Measurements from ENCODE around the gene MYO5B. TPM values are rescaled to one million over a fixed set of nuclear protein-coding genes. Genes with fewer than 3 reads are reported as not detected.

MYO5B gene
- total RNA-seq, 1 donor from 2014 or later: 0.52 TPM

GRCh38 chr18:49865401-49865800 is 329.5 kb downstream of the MYO5B start:
- Histone ChIP-seq H3K4me3 (ENCODE audit: low read length in 3 of 3) (no peak overlapping the region), H3K36me3 (ENCODE audit: control insufficient read depth in 3 of 3, insufficient read depth in 3 of 3, low read length in 3 of 3) (no peaks in the 10 kb centered on the region), H3K27me3 (ENCODE audit: control insufficient read depth in 3 of 3, insufficient read depth in 3 of 3, low read length in 3 of 3) (peaks cover 0 to 6% (median 4%) of the 10 kb centered on the region in 3 donors), H3K27ac (ENCODE audit: low read depth, low read length) (no peak overlapping the region), H3K4me1 (ENCODE audit: control insufficient read depth in 3 of 3, insufficient read depth in 3 of 3, low read length in 3 of 3) (no peaks in the 10 kb centered on the region), H3K9ac (ENCODE audit: low read depth in 1 of 3, low read length in 3 of 3) (no peak overlapping the region), H3K9me3 (ENCODE audit: control insufficient read depth in 3 of 3, low read length in 3 of 3) (no peaks in the 10 kb centered on the region)

GRCh38 chr18:49863769-49864621 is 331.0 kb downstream of the MYO5B start:
- Histone ChIP-seq H3K27ac (ENCODE audit: low read depth, low read length) (no peak overlapping the region), H3K9ac (ENCODE audit: low read depth in 1 of 3, low read length in 3 of 3) (no peak overlapping the region), H3K4me3 (ENCODE audit: low read length in 3 of 3) (no peak overlapping the region), H3K27me3 (ENCODE audit: control insufficient read depth in 3 of 3, insufficient read depth in 3 of 3, low read length in 3 of 3) (peaks cover 0 to 6% (median 4%) of the 10 kb centered on the region in 3 donors), H3K36me3 (ENCODE audit: control insufficient read depth in 3 of 3, insufficient read depth in 3 of 3, low read length in 3 of 3) (no peaks in the 10 kb centered on the region), H3K9me3 (ENCODE audit: control insufficient read depth in 3 of 3, low read length in 3 of 3) (no peaks in the 10 kb centered on the region), H3K4me1 (ENCODE audit: control insufficient read depth in 3 of 3, insufficient read depth in 3 of 3, low read length in 3 of 3) (no peaks in the 10 kb centered on the region)

GRCh38 chr18:49862656-49863385 is 332.1 kb downstream of the MYO5B start:
- Histone ChIP-seq H3K27me3 (ENCODE audit: control insufficient read depth in 3 of 3, insufficient read depth in 3 of 3, low read length in 3 of 3) (peaks cover 0 to 6% (median 4%) of the 10 kb centered on the region in 3 donors), H3K9ac (ENCODE audit: low read depth in 1 of 3, low read length in 3 of 3) (no peak overlapping the region), H3K4me3 (ENCODE audit: low read length in 3 of 3) (no peak overlapping the region), H3K9me3 (ENCODE audit: control insufficient read depth in 3 of 3, low read length in 3 of 3) (no peaks in the 10 kb centered on the region), H3K36me3 (ENCODE audit: control insufficient read depth in 3 of 3, insufficient read depth in 3 of 3, low read length in 3 of 3) (no peaks in the 10 kb centered on the region), H3K4me1 (ENCODE audit: control insufficient read depth in 3 of 3, insufficient read depth in 3 of 3, low read length in 3 of 3) (no peaks in the 10 kb centered on the region), H3K27ac (ENCODE audit: low read depth, low read length) (no peak overlapping the region)

GRCh38 chr18:49861659-49862058 is 333.3 kb downstream of the MYO5B start:
- H3K4me1 ChIP-seq (ENCODE audit: control insufficient read depth in 3 of 3, insufficient read depth in 3 of 3, low read length in 3 of 3): no peaks in the 10 kb centered on the region
- H3K4me3 ChIP-seq (ENCODE audit: low read length in 3 of 3): no peak overlapping the region
- no peak overlapping the region for H3K27ac ChIP-seq (ENCODE audit: low read depth, low read length)
- H3K9ac ChIP-seq (ENCODE audit: low read depth in 1 of 3, low read length in 3 of 3): no peak overlapping the region
- H3K9me3 ChIP-seq (ENCODE audit: control insufficient read depth in 3 of 3, low read length in 3 of 3): no peaks in the 10 kb centered on the region
- H3K36me3 ChIP-seq (ENCODE audit: control insufficient read depth in 3 of 3, insufficient read depth in 3 of 3, low read length in 3 of 3): no peaks in the 10 kb centered on the region
- H3K27me3 ChIP-seq (ENCODE audit: control insufficient read depth in 3 of 3, insufficient read depth in 3 of 3, low read length in 3 of 3): peaks cover 0 to 6% (median 4%) of the 10 kb centered on the region in 3 donors

GRCh38 chr18:49859725-49860124 is 335.2 kb downstream of the MYO5B start:
- Histone ChIP-seq H3K4me3 (ENCODE audit: low read length in 3 of 3) (no peak overlapping the region), H3K27me3 (ENCODE audit: control insufficient read depth in 3 of 3, insufficient read depth in 3 of 3, low read length in 3 of 3) (peaks cover 0 to 6% (median 4%) of the 10 kb centered on the region in 3 donors), H3K9ac (ENCODE audit: low read depth in 1 of 3, low read length in 3 of 3) (no peak overlapping the region), H3K9me3 (ENCODE audit: control insufficient read depth in 3 of 3, low read length in 3 of 3) (no peaks in the 10 kb centered on the region), H3K4me1 (ENCODE audit: control insufficient read depth in 3 of 3, insufficient read depth in 3 of 3, low read length in 3 of 3) (no peaks in the 10 kb centered on the region), H3K36me3 (ENCODE audit: control insufficient read depth in 3 of 3, insufficient read depth in 3 of 3, low read length in 3 of 3) (no peaks in the 10 kb centered on the region), H3K27ac (ENCODE audit: low read depth, low read length) (no peak overlapping the region)

GRCh38 chr18:49859021-49859359 is 336.0 kb downstream of the MYO5B start:
- Histone ChIP-seq H3K4me3 (ENCODE audit: low read length in 3 of 3) (no peak overlapping the region), H3K27ac (ENCODE audit: low read depth, low read length) (no peak overlapping the region), H3K4me1 (ENCODE audit: control insufficient read depth in 3 of 3, insufficient read depth in 3 of 3, low read length in 3 of 3) (no peaks in the 10 kb centered on the region), H3K9me3 (ENCODE audit: control insufficient read depth in 3 of 3, low read length in 3 of 3) (no peaks in the 10 kb centered on the region), H3K27me3 (ENCODE audit: control insufficient read depth in 3 of 3, insufficient read depth in 3 of 3, low read length in 3 of 3) (peaks cover 0 to 4% (median 3%) of the 10 kb centered on the region in 3 donors), H3K9ac (ENCODE audit: low read depth in 1 of 3, low read length in 3 of 3) (no peak overlapping the region), H3K36me3 (ENCODE audit: control insufficient read depth in 3 of 3, insufficient read depth in 3 of 3, low read length in 3 of 3) (no peaks in the 10 kb centered on the region)

GRCh38 chr18:49858309-49859020 is 336.5 kb downstream of the MYO5B start:
- no peak overlapping the region for H3K9ac ChIP-seq (ENCODE audit: low read depth in 1 of 3, low read length in 3 of 3)
- no peaks in the 10 kb centered on the region for H3K9me3 ChIP-seq (ENCODE audit: control insufficient read depth in 3 of 3, low read length in 3 of 3)
- no peak overlapping the region for H3K27ac ChIP-seq (ENCODE audit: low read depth, low read length)
- H3K4me3 ChIP-seq (ENCODE audit: low read length in 3 of 3): no peak overlapping the region
- peaks cover 0 to 2% (median 0%) of the 10 kb centered on the region in 3 donors for H3K27me3 ChIP-seq (ENCODE audit: control insufficient read depth in 3 of 3, insufficient read depth in 3 of 3, low read length in 3 of 3)
- H3K4me1 ChIP-seq (ENCODE audit: control insufficient read depth in 3 of 3, insufficient read depth in 3 of 3, low read length in 3 of 3): no peaks in the 10 kb centered on the region
- no peaks in the 10 kb centered on the region for H3K36me3 ChIP-seq (ENCODE audit: control insufficient read depth in 3 of 3, insufficient read depth in 3 of 3, low read length in 3 of 3)

- Histone ChIP-seq H3K27me3 (ENCODE audit: control insufficient read depth in 3 of 3, insufficient read depth in 3 of 3, low read length in 3 of 3) (no peaks in the 10 kb centered on the region), H3K4me3 (ENCODE audit: low read length in 3 of 3) (no peak overlapping the region), H3K4me1 (ENCODE audit: control insufficient read depth in 3 of 3, insufficient read depth in 3 of 3, low read length in 3 of 3) (no peaks in the 10 kb centered on the region), H3K27ac (ENCODE audit: low read depth, low read length) (no peak overlapping the region), H3K9ac (ENCODE audit: low read depth in 1 of 3, low read length in 3 of 3) (no peak overlapping the region), H3K36me3 (ENCODE audit: control insufficient read depth in 3 of 3, insufficient read depth in 3 of 3, low read length in 3 of 3) (no peaks in the 10 kb centered on the region), H3K9me3 (ENCODE audit: control insufficient read depth in 3 of 3, low read length in 3 of 3) (no peaks in the 10 kb centered on the region)
Observed at GRCh38 chr18:49857708-49858107, 337.2 kb downstream of the MYO5B start.

GRCh38 chr18:49856496-49856895 is 338.5 kb downstream of the MYO5B start:
- Histone ChIP-seq H3K4me3 (ENCODE audit: low read length in 3 of 3) (no peak overlapping the region), H3K4me1 (ENCODE audit: control insufficient read depth in 3 of 3, insufficient read depth in 3 of 3, low read length in 3 of 3) (no peaks in the 10 kb centered on the region), H3K9ac (ENCODE audit: low read depth in 1 of 3, low read length in 3 of 3) (no peak overlapping the region), H3K27me3 (ENCODE audit: control insufficient read depth in 3 of 3, insufficient read depth in 3 of 3, low read length in 3 of 3) (no peaks in the 10 kb centered on the region), H3K9me3 (ENCODE audit: control insufficient read depth in 3 of 3, low read length in 3 of 3) (no peaks in the 10 kb centered on the region), H3K27ac (ENCODE audit: low read depth, low read length) (no peak overlapping the region), H3K36me3 (ENCODE audit: control insufficient read depth in 3 of 3, insufficient read depth in 3 of 3, low read length in 3 of 3) (no peaks in the 10 kb centered on the region)

All from skeletal muscle tissue (tissue), 4 donors.